Thymus (tissue), 11 donors: ENCODE measurements around the gene METAP1D. TPM values are rescaled to one million over a fixed set of nuclear protein-coding genes. Genes with fewer than 3 reads are reported as not detected.

Experiments used
- DNase-seq, 9 donors: peaks; one replicate each; pipeline ENCODE4 v3.0.0-alpha.2; 2013; ENCODE audit warnings: low spot score in 9 of 9, low read depth in 6 of 9, missing footprints in 1 of 9
- H3K27ac ChIP-seq, 2 donors: one replicate each; pipeline ENCODE4 v1.5.1; 2013; ENCODE audit warnings: control low read depth in 1 of 2, low read depth in 1 of 2, low read length in 1 of 2, mild to moderate bottlenecking in 1 of 2, moderate library complexity in 1 of 2
- H3K27me3 ChIP-seq, 2 donors: one replicate each; pipeline ENCODE4 v1.5.1; 2013; ENCODE audit warnings: low read length in 1 of 2; ENCODE audit not compliant: control insufficient read depth in 2 of 2, insufficient read depth in 1 of 2
- H3K36me3 ChIP-seq, 2 donors: one replicate each; pipeline ENCODE4 v1.5.1; 2013; ENCODE audit warnings: low read length in 1 of 2, mild to moderate bottlenecking in 1 of 2, moderate library complexity in 1 of 2; ENCODE audit not compliant: control insufficient read depth in 2 of 2, insufficient read depth in 2 of 2
- H3K4me1 ChIP-seq, 2 donors: one replicate each; pipeline ENCODE4 v1.5.1; 2013; ENCODE audit warnings: low read length in 2 of 2; ENCODE audit not compliant: control insufficient read depth in 2 of 2, insufficient read depth in 2 of 2
- H3K4me3 ChIP-seq, 2 donors: one replicate each; pipeline ENCODE4 v1.5.1; 2013; ENCODE audit warnings: low read length in 2 of 2, control low read depth in 1 of 2, mild to moderate bottlenecking in 1 of 2
- H3K9me3 ChIP-seq, 2 donors: one replicate each; pipeline ENCODE4 v1.5.1; 2013; ENCODE audit warnings: low read length in 1 of 2, mild to moderate bottlenecking in 1 of 2; ENCODE audit not compliant: control insufficient read depth in 2 of 2, insufficient read depth in 1 of 2
- WGBS: extraction: QIAGEN DNeasy Blood & Tissue Kit; methylation state at CpG from one replicate; pipeline ENCODE4 v1.1.7; 2013; 5-methylcytosine and 5-hydroxymethylcytosine counted together
- polyA plus RNA-seq: library from polyadenylated mRNA; stranded (reverse); fragments of 200-250 nt; gene quantifications from one replicate; pipeline ENCODE4 v1.2.3, GENCODE V29; 2013
- total RNA-seq: library from RNA; stranded (reverse); fragments of 120-200 nt; gene quantifications from one replicate; pipeline ENCODE4 v1.2.4, GENCODE V29; 2013
- donor health status: healthy.

Gene METAP1D
- total and polyA plus RNA-seq, 2 donors = 2.4 to 4.2 TPM

DNA sequence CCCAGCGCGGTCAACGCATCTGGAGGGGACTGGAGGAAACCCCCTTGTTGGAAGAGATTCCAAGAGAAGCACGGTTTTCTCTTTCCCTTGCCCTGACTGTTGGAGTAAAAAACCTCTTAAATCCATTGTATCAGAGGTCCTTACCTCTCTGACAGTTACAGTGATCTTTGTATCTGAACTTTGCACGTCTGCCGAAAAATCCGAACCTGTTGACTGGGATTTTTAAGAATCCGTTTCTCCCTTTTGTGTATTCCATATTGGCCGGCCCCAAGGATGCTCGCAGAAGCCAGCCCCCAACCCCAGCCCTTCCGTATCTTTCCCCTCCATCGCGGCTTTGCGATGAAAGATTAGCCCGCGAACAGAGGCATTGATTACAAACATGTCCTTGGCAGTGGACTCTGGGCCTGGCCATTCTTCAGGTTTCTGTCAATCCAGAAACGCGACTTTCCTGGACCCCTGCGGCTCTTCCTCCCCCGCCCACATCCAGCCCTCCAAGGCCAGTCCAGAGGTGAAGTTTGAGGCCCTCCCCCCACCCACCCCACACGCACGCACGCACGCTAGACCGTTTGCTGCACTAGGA lies 81.0 kb downstream of the METAP1D start:
- no peak overlapping the region for H3K4me3 ChIP-seq
- peaks cover 6 to 50% of the 10 kb centered on the region in 2 donors for H3K4me1 ChIP-seq
- H3K36me3 ChIP-seq = no peaks in the 10 kb centered on the region
- 15% methylated on average over 25 of the region's 25 CpGs for WGBS
- DNase-seq = peak in 1 of 9 donors; percentile 8
- H3K9me3 ChIP-seq = peaks cover 1 to 22% of the 10 kb centered on the region in 2 donors
- peaks cover 82 to 84% of the 10 kb centered on the region in 2 donors for H3K27me3 ChIP-seq
- H3K27ac ChIP-seq = no peak overlapping the region

DNA sequence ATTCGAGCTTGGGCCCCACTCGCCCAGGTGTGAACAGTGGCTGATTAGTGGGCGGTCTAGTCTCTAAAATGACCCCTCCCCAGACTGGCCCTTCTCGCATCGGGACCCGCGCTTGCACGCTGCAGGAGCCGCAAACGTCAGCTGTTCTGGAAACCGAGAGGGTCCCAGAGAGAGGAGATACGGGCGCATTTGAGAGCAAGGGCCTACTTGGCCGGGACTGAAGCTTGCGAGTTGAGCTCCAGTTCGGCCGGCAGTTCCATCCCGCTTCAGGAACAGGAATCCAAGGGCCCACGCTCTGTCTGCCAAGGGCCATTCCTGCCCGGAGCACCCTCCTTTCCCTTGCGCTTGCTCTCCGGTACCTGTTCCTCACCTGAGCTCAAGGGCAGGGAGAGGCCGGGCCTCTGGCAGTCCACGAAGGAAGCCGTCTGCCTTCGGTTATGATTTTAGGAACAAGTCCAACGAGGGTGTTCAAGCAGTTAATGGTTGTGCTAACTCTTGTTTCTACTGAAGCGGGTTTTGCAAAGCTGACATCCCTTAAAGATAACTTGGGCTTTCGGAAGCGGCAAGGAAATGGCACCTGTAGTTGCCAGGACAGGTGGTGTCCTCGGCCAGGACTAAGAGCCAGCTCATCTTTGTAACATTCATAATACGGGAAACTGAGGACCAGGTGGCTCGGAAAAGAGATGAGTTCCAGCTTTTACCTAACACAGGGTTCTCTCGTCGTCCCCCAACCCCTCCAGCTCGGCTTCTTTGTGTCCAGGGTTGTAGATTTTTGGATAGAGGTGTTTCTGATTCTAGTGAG lies 81.7 kb downstream of the METAP1D start:
- WGBS = 12% methylated on average over 36 of the region's 36 CpGs
- peaks cover 6 to 57% of the 10 kb centered on the region in 2 donors for H3K4me1 ChIP-seq
- no peak overlapping the region for H3K4me3 ChIP-seq
- no peak overlapping the region for H3K27ac ChIP-seq
- peaks cover 1 to 24% of the 10 kb centered on the region in 2 donors for H3K9me3 ChIP-seq
- DNase-seq = peak in 2 of 9 donors; percentile 23 to 29
- no peaks in the 10 kb centered on the region for H3K36me3 ChIP-seq
- peaks cover 84 to 88% of the 10 kb centered on the region in 2 donors for H3K27me3 ChIP-seq

DNA sequence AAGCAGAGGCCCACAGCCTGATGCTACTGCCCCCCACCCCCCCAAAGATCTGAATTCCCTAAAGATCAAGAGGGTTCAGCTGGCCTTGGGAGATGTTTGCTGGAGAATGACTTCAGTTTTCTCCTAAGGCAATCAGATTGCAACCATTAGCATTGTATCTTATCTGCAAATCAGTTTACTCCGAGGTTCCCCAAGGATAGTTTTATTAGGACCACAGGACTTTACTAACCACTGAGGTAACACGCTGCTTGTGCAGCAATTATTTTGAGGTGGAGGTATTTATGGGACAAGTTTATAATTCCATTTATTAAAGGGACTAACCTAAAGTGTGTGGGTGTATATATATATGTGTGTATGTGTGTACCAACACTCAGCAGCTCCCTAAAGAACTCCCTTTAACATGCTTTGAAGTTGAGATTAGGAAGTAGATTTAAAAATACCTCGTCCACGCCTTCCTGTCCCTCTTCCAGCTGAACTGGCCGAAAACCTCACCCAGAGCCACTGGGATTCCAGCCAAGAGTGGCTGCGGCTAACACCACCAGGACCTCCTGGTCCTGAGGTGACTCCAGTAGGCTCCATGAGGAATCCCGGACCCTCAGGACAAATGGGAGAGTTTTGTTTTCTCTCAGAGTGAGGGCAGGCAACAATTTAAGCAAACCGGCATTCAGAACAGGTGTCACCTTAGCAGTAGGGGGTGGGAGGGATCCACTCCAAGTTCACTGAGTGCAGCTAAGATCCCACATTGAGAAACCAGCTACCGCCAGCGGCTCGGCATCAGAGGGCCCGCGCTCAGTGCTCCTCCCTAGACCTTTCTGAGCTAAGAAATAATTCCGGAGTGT lies 82.6 kb downstream of the METAP1D start:
- no peaks in the 10 kb centered on the region for H3K36me3 ChIP-seq
- no peak overlapping the region for H3K4me3 ChIP-seq
- 9% methylated on average over 14 of the region's 14 CpGs for WGBS
- no peak overlapping the region for H3K27ac ChIP-seq
- peaks cover 6 to 66% of the 10 kb centered on the region in 2 donors for H3K4me1 ChIP-seq
- peaks cover 1 to 24% of the 10 kb centered on the region in 2 donors for H3K9me3 ChIP-seq
- peak in 3 of 9 donors; percentile 7 to 49 (median 21) for DNase-seq
- H3K27me3 ChIP-seq = peaks cover 92 to 97% of the 10 kb centered on the region in 2 donors

DNA sequence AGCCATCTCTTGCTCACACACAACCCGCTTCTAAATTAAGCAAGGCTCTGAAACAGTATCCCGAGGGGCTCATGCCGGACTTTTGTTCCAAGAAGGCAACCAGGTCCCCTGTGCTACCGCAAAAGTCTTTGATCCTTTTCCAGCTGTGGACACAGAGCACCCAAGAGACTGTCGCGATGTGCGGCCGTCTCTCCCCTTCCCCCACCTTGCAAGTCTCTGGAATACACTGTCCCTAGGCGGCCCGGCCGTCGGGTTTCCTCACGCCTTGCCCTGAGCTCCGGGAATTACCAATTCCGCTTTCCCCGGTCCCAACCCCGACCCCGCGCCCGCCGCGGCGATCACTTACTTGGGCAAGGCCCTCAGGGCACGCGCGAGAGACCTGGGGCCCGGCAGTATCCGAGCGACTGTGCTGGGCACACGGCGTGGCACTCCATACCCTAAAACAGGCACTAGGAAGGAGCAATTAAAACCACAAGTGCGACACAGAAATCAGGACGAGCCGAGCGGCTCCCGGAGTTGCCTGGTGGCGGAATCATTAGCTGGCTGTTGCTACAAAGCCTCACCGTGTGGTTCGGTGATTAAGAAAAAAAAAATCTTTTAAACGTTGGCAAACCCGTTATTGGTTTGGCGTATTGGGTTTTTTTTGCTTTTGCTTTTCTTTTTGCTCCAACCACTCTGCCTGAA lies 83.3 kb downstream of the METAP1D start:
- DNase-seq = peak in 1 of 9 donors; percentile 7
- H3K36me3 ChIP-seq = no peaks in the 10 kb centered on the region
- H3K9me3 ChIP-seq = peaks cover 1 to 30% of the 10 kb centered on the region in 2 donors
- peaks cover 6 to 73% of the 10 kb centered on the region in 2 donors for H3K4me1 ChIP-seq
- peaks cover 94 to 100% of the 10 kb centered on the region in 2 donors for H3K27me3 ChIP-seq
- 9% methylated on average over 42 of the region's 42 CpGs for WGBS
- H3K27ac ChIP-seq = no peak overlapping the region
- H3K4me3 ChIP-seq = no peak overlapping the region

DNA sequence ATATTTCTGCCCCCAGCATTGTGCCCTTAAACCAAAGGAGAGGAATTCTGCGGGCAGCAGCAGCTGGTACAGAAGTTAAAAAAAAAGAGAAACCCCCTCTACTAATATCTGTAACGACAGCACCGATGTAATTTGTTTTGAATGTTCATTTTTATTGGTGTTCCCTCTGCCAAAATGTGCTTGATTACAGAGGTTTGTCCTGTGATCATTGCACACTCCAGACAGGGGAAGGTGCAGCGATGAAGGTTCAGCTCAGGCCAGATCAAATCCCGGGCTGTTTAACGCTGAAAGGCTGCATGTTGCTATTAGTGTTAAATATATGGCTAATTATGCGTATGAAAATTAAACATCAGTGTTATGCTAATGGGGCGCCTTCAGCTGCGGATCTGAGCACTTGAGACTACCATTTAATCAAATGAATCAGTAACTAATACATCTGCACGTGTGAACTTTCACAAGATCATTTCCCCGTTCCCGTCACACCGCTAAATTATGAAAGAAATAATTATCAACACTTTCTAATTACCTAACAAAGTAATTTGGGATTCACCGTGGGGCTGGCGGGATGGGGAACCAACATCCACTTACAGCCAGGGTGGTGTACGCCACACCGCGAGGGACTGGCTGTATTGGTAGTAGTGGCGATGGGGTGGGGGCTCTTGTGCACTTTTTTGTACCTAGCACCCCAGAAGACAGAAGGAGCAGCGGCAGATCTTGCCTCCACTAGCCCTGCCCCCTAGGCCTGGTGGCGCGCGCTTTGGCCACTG lies 84.1 kb downstream of the METAP1D start:
- Histone ChIP-seq H3K4me3 (no peak overlapping the region), H3K4me1 (peaks cover 6 to 76% of the 10 kb centered on the region in 2 donors), H3K36me3 (no peaks in the 10 kb centered on the region), H3K27me3 (peaks cover 94 to 100% of the 10 kb centered on the region in 2 donors), H3K9me3 (peaks cover 1 to 36% of the 10 kb centered on the region in 2 donors), H3K27ac (no peak overlapping the region)
- DNase-seq = peak in 3 of 9 donors; percentile 11 to 45 (median 12)
- WGBS = 12% methylated on average over 23 of the region's 23 CpGs

DNA sequence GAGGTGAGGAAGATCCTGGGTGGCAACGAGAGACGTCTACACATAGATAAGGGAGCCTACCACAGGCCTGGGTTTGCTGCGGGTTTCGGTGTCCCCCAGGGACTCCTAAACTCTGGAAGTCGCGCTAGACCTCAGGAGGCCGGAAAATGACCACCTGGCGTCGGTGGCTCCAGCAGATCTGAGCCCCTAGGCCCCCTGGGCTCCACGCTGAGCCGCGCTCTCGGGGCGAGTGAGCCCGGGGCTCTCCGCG lies 84.6 kb downstream of the METAP1D start:
- DNase-seq = peak in 1 of 9 donors; percentile 4
- H3K4me1 ChIP-seq = peaks cover 6 to 76% of the 10 kb centered on the region in 2 donors
- H3K27me3 ChIP-seq = peaks cover 94 to 100% of the 10 kb centered on the region in 2 donors
- H3K36me3 ChIP-seq = no peaks in the 10 kb centered on the region
- 3% methylated on average over 17 of the region's 17 CpGs for WGBS
- no peak overlapping the region for H3K27ac ChIP-seq
- H3K9me3 ChIP-seq = peaks cover 1 to 36% of the 10 kb centered on the region in 2 donors
- H3K4me3 ChIP-seq = peak overlapping the region; percentile 23 to 46

DNA sequence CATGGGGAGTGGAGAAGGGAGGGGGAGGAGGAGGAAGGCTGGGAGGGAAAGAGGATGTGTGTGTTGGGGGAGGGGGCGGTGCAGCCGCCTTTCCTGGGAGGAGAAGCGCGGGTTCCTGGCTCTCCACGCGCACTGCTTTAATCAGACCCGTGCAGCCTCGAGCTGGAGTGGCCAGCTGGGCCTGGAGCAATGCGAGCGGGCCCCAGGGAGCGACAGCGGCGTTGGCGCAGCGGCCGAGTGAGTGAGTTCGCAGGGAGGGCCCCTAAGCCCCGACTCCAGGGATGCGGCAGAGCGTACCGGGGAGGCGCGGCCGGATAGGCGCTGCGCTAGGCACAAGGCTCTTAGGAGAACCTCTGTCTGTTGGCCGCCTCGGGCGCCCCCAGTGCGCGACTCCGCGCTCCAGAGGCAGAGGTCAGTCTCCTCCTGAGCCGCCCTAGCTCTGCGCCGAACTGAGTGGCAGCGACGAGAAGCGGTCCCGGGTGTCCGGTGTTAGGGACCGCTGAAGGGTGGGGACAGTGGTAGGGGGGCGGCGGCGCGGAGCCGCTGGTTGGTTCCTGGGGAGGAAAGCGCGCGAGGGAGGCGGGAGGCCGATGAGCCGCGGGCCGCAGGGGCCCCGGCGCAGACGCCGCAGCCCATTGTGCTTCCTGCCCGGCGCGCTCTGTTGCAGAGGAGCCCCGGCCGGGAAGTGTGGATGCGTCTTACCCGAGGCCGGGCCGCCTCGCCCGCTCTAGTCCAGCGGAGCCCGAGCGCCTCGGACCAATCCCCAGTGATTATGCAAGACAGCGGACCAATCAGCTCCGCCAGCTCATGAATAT lies 85.1 kb downstream of the METAP1D start:
- H3K9me3 ChIP-seq = peaks cover 1 to 36% of the 10 kb centered on the region in 2 donors
- 1% methylated on average over 76 of the region's 76 CpGs for WGBS
- peaks cover 95 to 100% of the 10 kb centered on the region in 2 donors for H3K27me3 ChIP-seq
- no peak overlapping the region for H3K27ac ChIP-seq
- peaks cover 6 to 77% of the 10 kb centered on the region in 2 donors for H3K4me1 ChIP-seq
- peak overlapping the region; percentile 23 to 46 for H3K4me3 ChIP-seq
- no peaks in the 10 kb centered on the region for H3K36me3 ChIP-seq
- peak in 3 of 9 donors; percentile 52 to 83 (median 68) for DNase-seq
